GM21515 (cell line): ENCODE results near the gene TREML2.
A peak's percentile ranks its signal among the peaks of the same experiment; 100 is the strongest.
"Not testable (repeated sequence)": the region's sequence is repeated elsewhere in the genome, so short reads cannot be mapped to it uniquely, and the experiment has no call there.

ENCODE experiments used
- ATAC-seq: cut with Tn5 transposase; IDR thresholded peaks from one replicate; pipeline ENCODE4 v1.9.1; 2021; ENCODE audit not compliant: unreplicated experiment

TREML2 gene

GRCh38 chr6:41200901-41201763 lies at the start of gene TREML2:
Gene TREML2, minus strand, starts transcription at chr6:41201149. Its CDS starts 141 bp downstream, at chr6:41201008.
- ATAC-seq, result peak; percentile 40

GRCh38 chr6:41247882-41248705 lies 47.1 kb upstream of the TREML2 start:
- ATAC-seq, result no peak

- ATAC-seq, result no peak
Measured at GRCh38 chr6:41247288-41247865, 46.4 kb upstream of the TREML2 start.

- not testable (repeated sequence) for ATAC-seq
Measured at GRCh38 chr6:41246529-41246928, 45.6 kb upstream of the TREML2 start.

- ATAC-seq, result no peak
Measured at GRCh38 chr6:41239467-41240159, 38.7 kb upstream of the TREML2 start.

- ATAC-seq, result no peak
Measured at GRCh38 chr6:41237128-41237527, 36.2 kb upstream of the TREML2 start.

- ATAC-seq, result no peak
Measured at GRCh38 chr6:41236276-41236675, 35.3 kb upstream of the TREML2 start.

GRCh38 chr6:41232667-41233066 lies 31.7 kb upstream of the TREML2 start:
- ATAC-seq, result no peak

GRCh38 chr6:41231246-41231645 lies 30.3 kb upstream of the TREML2 start:
- ATAC-seq, result no peak

GRCh38 chr6:41229721-41230120 lies 28.8 kb upstream of the TREML2 start:
- no peak for ATAC-seq

- no peak for ATAC-seq
Measured at GRCh38 chr6:41228616-41229015, 27.7 kb upstream of the TREML2 start.

GRCh38 chr6:41228096-41228495 lies 27.1 kb upstream of the TREML2 start, which contains the start of gene TREML4:
Gene TREML4, plus strand, starts transcription at chr6:41228349. Its CDS starts 79 bp downstream, at chr6:41228428.
- no peak for ATAC-seq

GRCh38 chr6:41226752-41227151 lies 25.8 kb upstream of the TREML2 start:
- ATAC-seq, result no peak

- no peak for ATAC-seq
Measured at GRCh38 chr6:41224800-41225199, 23.9 kb upstream of the TREML2 start.

GRCh38 chr6:41222513-41222912 lies 21.6 kb upstream of the TREML2 start:
- no peak for ATAC-seq

GRCh38 chr6:41222045-41222444 lies 21.1 kb upstream of the TREML2 start:
- ATAC-seq, result no peak

GRCh38 chr6:41216616-41217015 lies 15.7 kb upstream of the TREML2 start:
- no peak for ATAC-seq

- ATAC-seq, result no peak
Measured at GRCh38 chr6:41215777-41216176, 14.8 kb upstream of the TREML2 start.

GRCh38 chr6:41214559-41215238 lies 13.8 kb upstream of the TREML2 start:
- ATAC-seq, result no peak
